ENCODE results near the gene CFDP1.

CFDP1 gene

DNA sequence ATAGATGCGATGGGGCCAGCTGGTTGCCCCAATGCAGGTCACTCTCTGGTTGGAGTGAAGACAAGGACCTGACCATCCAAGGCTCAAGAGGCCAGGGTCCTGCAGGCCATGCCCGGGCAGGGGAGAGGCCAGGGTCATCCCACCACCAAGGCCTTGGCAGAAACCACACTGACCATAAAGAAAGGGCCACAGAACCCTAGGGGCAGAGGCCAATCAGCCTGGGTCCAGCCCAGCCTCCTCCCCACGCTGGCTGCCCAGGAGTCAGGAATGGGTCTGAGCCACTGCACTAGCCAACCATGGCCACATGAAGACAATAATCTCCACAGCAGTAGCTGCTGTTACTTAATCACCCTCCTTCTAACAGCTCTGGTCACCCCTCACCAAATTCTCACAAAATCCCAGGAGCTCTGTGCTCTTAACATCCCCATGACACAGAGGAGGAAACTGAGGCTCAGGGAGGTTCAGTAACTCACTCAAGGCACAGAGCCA lies 171.7 kb downstream of the CFDP1 start:
- H3K4me3 ChIP-seq (ENCODE audit: low read depth, low read length), result no peak overlapping the region
- TF ChIP-seq, protein P1, sequence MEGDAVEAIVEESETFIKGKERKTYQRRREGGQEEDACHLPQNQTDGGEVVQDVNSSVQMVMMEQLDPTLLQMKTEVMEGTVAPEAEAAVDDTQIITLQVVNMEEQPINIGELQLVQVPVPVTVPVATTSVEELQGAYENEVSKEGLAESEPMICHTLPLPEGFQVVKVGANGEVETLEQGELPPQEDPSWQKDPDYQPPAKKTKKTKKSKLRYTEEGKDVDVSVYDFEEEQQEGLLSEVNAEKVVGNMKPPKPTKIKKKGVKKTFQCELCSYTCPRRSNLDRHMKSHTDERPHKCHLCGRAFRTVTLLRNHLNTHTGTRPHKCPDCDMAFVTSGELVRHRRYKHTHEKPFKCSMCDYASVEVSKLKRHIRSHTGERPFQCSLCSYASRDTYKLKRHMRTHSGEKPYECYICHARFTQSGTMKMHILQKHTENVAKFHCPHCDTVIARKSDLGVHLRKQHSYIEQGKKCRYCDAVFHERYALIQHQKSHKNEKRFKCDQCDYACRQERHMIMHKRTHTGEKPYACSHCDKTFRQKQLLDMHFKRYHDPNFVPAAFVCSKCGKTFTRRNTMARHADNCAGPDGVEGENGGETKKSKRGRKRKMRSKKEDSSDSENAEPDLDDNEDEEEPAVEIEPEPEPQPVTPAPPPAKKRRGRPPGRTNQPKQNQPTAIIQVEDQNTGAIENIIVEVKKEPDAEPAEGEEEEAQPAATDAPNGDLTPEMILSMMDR (IDR thresholded peaks at IDR 0.05; ENCODE audit: borderline replicate concordance, insufficient read depth, low read depth, low read length), result no peak

DNA sequence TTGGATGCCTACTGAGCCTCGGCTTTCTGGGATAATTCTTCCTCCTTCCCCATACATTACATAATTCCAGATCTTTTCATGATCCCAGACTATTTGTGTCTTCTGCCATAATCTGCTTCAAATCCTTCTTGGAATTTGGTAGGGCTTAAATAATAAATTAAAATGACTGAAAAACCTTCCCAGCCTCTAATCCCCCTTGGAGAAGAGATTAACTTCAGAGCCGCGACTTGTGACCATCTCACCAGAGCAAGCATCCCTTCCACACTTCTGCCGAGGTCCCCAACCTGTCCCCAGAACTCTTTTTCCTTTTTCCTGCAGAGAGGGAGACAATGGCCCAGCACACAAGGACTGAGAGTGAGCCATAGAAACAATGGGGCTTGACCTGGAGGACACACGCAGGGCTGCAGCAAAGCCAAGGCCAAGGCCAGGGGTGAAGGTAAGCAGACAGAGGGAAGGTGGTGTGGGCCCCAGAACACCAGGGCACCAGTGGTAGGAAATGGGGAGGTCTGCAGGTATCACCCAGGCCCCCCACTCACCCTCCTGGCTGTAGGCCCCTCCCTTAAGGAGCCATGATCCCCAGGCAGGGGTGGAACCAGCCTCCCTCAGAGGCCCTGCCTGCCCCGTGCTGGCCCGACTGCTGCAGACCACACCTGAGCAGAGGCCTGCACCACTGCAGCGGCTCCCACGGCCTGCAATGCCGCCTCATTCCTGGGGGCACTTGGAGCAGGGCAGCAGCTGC lies 172.3 kb downstream of the CFDP1 start:
- no peak overlapping the region for H3K4me3 ChIP-seq (ENCODE audit: low read depth, low read length)
- TF ChIP-seq, protein P1 (IDR thresholded peaks at IDR 0.05; ENCODE audit: borderline replicate concordance, insufficient read depth, low read depth, low read length), result no peak

DNA sequence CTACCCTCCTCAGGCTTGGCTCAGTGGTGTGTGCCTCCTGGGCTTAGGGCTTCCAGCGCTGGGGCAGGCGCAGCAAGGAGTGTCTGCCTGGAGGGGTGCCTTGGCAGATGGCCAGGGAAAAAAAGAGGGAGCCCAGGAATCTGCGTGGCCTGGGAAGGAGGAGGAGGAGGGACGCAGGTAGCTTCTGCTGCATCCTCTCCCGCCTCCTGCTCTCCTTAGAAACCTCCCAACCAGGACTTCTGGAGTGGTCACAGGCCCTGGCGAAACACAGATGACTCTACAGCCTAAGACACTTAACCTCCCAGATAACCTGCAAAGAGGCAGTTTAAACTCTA lies 174.5 kb downstream of the CFDP1 start:
- TF ChIP-seq, protein P1 (IDR thresholded peaks at IDR 0.05; ENCODE audit: borderline replicate concordance, insufficient read depth, low read depth, low read length), result no peak
- H3K4me3 ChIP-seq (ENCODE audit: low read depth, low read length), result no peak overlapping the region

DNA sequence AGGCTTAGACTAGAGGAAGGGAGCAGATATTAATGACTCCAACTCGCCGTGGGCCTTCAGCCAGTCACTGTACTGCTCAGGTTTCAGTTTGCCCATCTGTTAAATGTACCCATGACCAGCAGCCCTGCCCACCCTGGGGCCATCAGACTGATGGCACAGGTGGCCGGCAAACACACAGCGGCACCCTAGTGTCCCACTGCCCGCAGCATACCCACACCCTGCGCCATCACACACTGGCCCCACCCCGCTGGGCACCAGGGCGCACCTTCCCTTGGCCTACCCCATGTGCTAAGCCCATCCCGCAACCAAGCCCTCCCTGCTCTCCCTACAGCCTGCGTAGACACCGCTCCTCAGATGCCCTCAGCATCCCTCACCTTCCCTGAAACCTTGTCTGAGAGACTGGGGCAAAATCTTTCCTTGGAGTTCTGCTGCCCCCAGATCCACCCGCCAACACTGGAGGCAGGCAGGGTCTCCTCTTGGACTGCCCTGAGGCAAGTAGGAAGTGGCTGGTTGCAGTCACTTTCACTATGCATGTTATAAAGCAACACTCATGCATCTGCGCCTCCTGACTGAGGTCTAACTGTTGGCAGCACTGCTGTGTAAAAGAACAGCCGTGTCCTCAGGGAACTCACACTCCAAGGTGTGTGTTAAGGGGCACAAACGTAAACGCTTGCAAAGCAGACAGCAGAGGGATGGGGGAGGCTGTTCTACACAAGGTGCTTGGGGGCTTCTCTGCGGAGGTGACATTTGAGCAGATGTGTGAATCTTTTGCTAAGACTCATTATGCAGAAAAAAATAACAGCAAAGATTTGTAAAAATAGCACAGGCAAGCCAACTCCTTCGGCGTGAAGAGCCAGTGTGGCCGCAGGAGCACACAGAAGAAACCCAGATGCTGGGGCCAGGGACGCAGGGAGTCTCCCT lies 175.2 kb downstream of the CFDP1 start:
- no peak overlapping the region for H3K4me3 ChIP-seq (ENCODE audit: low read depth, low read length)
- TF ChIP-seq, protein P1 (IDR thresholded peaks at IDR 0.05; ENCODE audit: borderline replicate concordance, insufficient read depth, low read depth, low read length), result no peak

DNA sequence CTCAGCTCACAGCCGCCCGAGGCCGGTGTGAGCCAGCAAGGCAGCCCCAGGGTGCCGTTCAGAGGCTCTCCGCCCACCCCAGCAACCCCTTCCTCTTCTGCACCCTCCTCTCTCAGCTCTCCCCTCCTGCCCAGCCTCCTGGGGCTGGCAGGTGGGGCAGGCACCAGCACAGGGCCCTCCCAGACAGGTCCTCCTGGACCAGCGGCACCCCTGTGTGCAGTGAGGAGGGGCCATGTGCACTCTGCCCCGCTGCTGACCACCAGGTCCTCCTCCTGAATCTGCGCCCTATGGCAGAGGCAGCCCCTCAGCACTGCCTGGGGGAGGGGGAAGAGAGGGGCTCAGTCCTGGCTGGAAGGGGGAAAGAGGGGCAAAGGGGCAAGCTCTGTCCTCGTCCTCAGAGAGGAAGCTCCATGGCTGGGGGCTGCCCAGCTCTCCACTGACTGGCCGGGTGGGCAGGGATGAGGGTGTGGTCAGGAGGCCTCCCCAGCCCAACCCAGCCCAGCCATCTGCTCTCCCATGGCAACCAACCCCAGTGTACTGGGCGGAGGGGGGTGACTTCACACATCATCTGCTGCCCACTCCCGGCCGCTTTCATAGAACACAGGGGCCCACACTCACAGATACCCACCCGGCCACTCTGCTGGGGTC lies 176.5 kb downstream of the CFDP1 start:
- TF ChIP-seq, protein P1 (IDR thresholded peaks at IDR 0.05; ENCODE audit: borderline replicate concordance, insufficient read depth, low read depth, low read length), result no peak
- H3K4me3 ChIP-seq (ENCODE audit: low read depth, low read length), result no peak overlapping the region

DNA sequence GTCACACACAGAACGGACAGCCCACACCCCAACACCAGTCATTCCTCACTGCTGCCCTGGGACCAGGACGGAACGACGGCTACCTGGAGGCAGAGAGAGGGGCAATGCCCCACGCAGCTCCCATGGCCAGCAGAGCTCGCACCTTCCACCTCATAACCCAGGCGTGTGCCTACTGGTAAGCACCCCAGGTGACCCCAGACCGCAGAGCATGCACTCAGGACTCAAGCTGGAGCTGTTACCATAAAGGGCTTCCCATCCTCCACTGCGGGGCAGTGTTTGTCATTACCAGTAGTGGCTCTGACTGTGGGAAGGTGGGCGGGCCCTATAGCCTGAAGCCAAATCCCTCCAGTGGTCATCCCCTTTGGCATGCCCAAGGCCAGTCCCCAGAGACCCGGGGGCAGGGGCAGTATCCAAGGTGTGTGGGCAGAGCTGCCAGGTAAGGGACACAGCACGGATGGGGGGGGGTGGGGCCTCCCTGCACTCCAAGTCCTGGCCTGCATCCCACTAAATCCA lies 177.2 kb downstream of the CFDP1 start:
- H3K4me3 ChIP-seq (ENCODE audit: low read depth, low read length), result no peak overlapping the region
- TF ChIP-seq, protein P1 (IDR thresholded peaks at IDR 0.05; ENCODE audit: borderline replicate concordance, insufficient read depth, low read depth, low read length), result no peak
